PC-9 (cell line): ENCODE results near the gene TAF1A.

Experiments used
- CTCF ChIP-seq: fragments of 200-600 bp; sonication (generic); conservative IDR thresholded peaks from 2 replicates; pipeline ENCODE4 v1.6.1; 2017; ENCODE audit warnings: mixed run types, antibody characterized with exemption, mild to moderate bottlenecking, moderate library complexity
- EZH2 ChIP-seq: fragments of 200-600 bp; sonication (generic); IDR thresholded peaks from 2 replicates; pipeline ENCODE4 v1.8.0; 2017; ENCODE audit warnings: antibody characterized with exemption, low read depth

- TF ChIP-seq CTCF (no peak), EZH2 (no peak)
Measured at GRCh38 chr1:222546548-222547259, 43.0 kb downstream of the TAF1A start.
